SIG-M5 (cell line): ENCODE measurements around the gene DOCK4.

ENCODE experiments used
- DNase-seq: peaks from one replicate; lab custom pipeline; 2025; lab: John Stamatoyannopoulos, UW

DOCK4 gene

DNA sequence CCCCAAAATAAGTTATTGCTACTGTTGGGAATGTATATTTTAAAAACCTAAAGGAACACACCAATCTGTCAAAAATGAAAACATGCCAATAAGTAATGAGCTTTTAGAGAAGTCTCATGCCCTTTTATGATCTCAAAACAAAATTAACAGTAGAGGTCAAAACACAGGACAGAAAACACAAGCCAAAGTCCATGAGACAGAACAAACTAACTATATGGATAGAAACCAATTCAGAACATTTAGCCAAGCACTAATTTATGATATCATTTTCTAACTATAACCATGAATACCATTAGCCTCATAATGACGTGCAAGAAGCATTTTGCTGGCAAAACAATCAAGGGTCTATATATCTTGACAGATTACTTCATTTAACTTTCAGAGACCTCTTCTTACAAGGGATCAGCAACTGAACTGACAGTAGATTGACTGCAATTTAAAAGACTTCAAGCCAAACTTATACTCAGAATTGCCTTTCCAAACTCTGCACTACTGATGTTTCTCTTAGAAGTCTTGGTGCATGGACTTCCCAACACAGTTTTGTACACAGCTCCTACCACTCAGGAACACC is 200.9 kb downstream of the DOCK4 start:
- DNase-seq, result no peak

DNA sequence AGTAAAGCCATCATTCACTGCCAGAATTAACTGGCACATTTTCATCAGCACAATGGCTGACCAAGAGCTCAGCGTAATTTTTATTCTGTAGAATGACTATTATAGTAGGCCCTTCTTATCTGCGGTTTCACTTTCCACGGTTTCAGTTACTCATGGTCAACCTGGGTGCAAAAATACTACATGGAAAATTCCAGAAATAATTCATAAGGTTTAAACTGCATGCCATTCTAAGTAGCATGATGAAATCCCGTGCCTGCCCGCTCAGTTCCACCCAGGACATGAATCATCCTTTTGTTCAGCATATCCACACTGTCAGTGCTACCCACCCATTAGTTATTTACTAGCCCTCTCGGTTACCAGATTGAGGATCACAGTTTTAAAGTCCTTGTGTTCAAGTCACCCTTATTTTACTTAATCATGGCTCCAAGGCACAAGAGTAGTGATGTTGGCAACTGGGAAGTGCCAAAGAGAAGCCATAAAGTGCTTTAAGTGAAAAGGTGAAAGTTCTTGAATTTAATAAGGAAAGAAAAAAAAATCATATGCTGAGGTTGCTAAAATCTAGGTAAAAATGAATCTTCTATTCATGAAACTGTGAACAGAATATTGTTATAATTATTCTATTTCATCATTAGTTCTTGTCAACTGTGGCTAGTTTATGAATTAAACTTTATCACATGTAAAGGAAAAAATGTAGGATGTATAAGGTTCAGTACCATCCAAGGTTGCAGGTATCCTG is 204.9 kb downstream of the DOCK4 start:
- DNase-seq, result no peak

DNA sequence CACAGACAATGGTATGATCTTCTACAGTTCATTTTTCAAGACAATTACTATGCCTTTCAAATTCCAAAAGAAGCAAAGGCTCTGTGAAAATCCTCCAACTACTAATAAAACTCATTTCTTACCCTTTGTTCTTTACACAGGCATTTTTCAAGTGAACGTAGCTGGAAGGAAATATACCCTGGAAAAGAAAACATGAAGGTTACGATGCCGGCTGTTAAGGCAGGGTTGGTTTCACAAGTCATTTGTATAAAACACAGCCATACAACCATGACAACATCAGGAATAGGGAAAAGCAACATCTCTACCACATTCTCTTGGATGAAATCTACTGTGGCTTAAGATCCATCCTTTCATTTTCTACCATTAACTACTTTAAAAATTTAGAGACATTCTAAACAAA is 207.9 kb downstream of the DOCK4 start:
- DNase-seq, result no peak

DNA sequence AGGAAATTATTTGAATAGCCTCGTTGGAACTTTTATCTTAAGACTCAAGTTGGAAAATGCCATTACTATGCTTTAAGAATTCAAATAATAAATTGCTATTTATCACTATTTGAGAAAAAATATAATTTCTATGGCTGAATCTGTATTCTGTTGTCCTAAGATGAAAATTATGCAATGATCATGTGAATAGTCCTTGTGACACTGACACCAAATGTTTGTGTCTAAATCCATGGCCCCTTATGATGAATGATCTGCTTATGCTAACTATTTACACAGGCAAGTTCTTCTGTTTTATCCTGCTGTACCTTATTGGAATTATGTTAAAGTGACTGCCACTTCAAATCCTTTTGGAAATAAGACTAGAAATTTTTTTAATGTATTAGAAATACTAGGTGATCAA is 208.7 kb downstream of the DOCK4 start:
- DNase-seq, result no peak

DNA sequence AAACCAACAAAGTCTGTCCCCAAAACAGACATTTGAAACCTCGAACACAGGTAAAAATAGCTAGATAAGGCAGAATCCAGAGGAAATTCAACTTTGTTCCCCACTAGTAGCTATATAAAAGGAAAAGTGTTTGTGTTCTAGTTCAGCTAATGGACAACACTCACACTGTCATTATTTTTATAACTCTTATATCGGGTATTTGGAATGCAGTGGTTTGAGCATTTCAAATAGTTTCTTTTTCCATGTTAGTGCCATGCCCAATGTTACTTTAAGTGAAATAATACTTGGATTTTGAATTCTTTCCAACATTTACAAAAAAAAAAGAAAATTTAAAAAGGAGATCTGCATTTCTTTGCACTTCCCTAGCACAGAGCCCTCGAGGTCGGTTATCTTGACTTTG is 213.6 kb downstream of the DOCK4 start:
- DNase-seq, result no peak

DNA sequence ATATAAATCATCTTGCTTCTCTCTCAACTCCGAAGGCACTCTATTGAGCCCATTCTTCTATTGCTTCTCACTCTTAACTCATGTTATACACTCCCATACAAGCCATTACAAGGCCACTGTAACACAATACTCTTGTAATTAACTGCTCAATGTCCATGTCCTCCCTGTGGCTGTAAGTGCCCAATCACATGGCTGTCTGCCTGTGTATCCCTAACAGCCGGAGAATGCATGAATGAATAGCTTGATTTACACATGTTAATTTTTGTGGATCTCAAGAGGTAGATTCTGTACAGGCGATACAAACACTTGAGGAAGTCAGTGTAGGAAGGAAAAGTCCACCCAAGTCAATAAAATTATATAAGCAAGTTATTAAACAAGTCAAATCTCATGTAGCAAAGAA is 215.6 kb downstream of the DOCK4 start:
- DNase-seq, result no peak

DNA sequence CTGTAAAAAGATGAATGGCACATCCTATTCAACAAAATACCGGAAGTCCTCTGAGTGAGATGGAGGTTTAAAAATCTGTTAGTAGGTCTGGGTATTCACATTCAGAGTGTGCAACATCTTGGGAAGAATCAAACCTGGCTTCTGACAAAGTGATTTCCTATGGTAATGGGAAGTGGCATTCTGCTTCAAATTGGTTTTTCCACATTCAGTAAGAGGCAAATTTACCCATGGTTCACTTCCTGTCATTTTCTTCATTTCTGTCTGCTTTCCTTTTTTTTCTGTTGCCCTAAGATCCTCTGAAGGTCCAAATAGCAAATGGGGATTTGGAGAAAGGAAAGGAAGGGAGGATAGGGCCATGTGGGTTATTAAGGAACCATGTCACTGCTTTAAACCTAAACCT is 218.3 kb downstream of the DOCK4 start:
- no peak for DNase-seq

DNA sequence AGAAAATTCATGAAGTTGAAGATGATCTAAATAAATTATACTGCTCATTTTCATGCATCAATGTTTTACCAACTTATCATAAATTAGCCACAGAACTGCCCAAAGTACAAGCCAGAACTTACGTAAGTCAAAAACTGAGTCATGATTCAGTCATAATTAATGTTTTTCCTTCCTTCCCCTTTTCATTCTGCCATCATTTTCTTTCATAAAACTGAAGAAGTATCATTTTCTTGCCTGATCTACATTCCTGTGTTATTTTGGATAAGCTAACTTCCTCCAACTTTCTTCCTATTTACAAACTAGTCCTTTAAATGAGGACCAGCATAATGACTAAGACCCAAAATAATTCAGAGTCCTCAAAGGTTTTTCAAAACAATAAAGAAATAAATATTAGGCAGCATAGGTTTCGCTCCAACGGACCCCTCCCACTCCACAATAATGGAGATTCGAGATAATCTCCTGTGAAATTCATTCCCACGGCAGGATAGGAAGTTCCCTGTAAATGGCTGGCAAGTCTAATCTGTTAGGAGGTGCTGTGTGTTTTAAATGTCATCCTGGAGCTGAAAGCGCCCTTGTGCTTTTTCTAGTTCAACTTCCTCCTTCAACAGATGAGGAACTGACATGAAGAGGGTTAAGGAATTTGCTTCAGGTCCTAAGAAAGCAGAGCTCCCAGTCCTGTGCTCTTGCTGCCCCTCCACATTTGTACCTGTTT is 218.9 kb downstream of the DOCK4 start:
- peak; percentile 27 for DNase-seq

DNA sequence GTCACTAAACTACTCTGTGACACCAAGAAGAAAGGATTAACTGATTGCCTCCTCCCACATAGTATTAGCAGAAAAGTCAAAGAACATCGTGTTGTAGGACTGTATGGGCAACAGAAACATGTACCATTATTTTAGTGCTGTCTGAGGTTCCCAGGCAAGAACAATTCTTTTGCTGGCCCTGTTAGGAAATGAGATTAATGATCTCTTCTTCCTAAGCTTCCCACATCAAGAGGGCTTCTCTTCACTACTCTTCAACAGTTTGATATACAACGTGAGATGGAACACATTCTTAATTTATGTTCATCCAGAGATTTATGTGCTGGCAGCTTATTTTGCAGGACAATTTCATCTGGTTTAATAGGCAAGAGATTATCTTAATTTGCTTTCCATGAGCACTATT is 219.6 kb downstream of the DOCK4 start:
- DNase-seq, result no peak

DNA sequence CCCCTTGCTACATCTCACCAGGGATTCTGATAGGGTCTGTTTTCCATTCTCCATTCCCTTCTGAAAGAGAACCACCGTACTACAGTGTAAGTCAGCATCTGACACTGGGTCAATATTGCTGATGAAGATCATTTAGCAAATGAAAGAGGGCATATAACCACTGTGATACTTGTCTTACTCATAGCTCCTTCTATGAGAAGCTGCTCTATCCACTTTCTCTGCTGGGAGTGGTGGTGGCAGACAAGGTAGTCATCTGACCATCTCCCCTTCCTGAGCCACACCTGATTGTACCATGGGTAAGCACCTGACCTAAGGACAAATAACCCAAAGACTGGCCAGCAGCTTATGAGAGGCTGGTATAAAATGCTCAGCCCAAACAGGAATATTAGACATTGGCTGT is 220.4 kb downstream of the DOCK4 start:
- DNase-seq, result no peak

DNA sequence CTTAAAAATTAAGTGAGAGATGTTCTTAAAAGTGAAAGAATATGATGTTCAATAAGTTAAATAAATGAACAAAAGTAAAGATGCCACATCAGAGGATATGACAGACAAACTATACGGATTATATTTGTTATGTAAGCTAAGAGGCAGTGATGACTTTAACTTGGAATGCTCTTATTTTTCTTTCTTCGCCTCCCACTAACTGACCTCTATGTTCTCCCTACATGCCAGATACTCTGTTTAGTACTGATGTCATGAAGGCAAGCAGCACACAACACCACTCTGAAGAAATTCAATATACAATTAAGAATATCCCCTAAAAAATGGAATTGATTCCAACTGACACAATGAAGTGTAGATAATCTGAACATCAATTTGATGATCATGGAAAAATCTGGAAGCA is 223.4 kb downstream of the DOCK4 start:
- no peak for DNase-seq

DNA sequence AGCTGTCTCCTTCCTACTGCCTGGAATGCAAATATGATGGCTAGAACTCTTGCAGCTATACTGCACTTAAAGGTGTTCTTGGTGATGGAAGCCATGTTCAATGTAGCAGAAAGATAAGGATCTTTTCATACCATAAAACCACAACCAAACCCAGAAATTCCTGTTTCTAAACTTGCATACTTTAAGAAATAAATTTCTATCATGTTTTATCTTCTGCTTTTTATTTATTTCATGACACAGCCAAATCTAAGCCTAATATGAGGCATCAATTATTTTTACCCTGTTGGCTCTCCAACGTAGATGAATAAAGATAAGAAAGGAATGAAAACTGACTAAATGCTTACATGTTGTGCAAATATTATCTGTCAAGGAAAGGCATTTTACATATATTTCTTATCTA is 224.1 kb downstream of the DOCK4 start:
- DNase-seq, result no peak

DNA sequence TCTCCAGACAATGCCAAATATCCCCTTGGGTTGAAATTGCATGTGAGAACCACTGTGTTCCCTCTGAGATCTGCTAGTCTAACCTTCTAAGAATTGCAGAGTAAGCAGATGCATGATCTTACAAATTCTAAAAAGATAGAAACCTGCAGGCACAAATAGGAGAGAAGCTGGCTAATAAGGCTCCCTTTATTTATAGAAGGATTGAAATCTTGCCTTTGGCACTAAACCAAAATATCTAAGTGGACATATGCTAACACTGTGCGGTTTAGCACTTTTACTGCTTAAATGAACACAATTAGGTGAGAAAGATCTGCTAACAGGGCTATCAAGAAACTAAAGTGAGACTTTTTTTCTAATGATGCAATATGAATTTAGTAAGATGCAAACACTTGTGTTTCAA is 225.5 kb downstream of the DOCK4 start:
- DNase-seq, result no peak

DNA sequence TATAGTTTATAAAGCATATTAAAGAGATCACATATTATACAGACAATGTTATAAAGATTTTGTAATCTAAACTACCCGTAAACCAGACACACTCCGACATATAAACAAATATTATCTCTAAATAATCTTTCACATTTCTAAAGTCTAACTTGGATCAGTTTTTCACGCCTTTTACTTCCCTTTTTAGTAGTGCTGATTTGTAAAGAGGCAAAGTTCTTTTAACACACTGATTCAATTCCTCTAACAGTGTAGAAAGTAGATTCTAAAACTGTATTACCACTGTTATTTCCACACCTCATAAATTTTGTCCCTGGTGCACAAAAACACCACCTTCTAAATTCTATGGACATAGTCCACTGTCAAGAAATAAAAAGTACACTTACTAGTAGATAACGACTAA is 230.9 kb downstream of the DOCK4 start:
- DNase-seq, result no peak

DNA sequence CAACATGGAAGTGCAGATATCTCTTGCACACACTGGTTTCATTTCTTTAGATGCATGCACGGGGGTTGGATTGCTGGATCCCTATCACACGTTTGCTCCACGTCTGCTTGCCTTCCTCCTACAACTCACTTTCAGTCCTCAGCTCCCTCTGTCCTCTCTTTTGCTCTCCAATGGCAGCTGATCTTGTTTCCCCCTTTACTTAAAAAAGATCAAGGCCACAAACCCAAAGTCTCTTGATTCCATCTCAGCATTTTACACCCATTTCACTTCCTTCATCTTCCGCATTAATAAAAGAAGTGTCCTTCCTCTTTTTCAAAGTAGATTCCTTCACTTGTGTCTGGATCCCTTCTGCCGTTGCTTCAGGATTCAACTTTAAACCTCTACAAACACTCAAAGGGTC is 245.2 kb downstream of the DOCK4 start:
- no peak for DNase-seq

DNA sequence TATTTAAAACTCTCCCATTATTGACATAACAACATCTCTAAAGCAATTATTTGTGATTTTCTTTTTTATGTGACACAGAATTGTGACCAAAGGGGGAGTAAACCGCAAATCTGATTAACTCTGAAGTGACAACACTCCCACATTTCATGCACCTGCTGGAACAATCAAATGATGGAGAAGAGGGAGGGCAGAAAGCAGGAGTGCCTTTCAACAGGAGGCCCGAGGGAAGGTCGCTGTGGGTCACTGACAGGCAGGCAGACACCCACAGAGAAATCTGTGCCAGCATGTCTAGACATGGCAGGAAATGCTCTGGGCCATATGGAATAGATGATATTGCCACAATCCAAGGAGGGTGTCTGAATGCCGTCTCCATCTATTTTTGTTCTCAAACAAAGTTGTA is 247.3 kb downstream of the DOCK4 start:
- no peak for DNase-seq

DNA sequence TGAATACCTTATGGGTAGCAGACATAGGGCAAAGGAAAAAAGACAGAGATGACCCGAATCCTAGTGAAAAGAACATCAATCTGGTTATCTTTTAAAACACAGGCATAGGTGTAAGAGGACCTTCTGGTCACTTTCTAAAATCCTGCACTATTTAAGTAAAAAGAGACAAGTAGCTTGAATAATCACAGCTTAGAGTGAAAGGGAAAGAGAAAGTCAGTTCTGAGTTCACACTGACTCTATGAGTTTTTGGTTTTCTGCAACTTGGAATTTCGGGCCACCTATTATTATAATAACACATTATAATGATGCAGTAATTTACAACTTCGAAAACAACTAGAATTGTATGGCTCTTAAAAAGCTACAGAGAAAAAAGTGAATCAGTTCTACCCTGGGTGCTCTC is 247.8 kb downstream of the DOCK4 start:
- no peak for DNase-seq

DNA sequence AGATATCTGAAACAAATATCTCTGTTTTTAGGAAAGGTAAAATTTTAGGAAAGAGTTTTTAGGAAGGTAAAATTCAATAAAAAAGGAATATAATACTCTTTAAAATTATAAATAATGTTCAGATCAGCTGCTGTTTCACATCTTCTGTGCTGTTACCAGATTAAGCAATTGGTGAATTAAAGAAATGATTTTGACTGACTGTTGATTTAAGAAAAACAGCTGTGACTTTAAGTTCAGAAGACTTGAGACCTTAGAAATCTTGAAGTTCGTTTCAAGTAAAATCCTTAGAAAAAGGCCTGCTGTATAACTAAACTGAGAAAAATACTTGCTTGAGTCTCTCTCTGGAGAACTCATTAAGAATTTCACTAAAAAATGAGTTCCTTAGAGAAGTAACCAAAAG is 250.6 kb downstream of the DOCK4 start:
- DNase-seq, result no peak

DNA sequence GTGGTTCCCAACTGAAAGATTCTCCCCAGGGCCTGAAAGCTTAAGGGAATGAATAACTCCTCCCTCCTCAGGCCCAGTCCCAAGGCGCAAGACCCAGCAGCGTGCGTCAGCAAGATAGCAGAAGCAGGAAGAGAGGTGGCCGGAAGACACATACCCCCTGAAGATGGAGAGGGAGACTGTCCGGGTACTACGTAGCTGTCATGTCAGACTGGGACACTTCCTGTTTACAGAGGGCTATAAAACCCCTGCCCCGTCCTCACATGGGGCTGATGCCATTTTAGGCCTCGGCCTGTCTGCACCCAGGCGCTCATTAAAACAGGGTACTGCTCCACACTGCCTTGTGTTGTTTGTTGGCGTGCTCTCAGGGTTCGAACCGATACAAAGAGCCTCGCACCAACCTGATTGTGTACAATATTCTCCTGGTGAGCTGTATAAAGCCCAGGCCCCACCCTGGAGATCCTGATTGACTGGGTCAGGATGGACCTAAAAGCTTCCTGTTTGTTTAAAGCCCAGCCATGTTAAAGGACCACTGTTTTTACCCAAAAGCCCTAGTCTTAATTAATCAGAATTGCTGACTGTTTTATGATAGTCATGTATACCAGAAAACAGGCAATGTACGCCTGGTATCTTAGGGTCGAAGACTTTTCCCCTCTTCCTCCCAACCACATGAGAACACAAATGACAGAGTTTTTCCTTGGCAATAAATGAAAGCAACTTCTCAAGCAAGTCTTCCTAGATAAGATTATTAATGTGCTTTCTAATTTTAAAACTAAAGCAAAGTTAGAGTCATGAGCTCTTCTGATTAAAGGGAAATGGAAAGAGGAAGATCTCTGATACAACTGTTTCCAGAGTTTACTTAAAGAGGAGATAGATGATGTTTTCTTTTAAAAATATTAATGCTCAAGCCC is 251.5 kb downstream of the DOCK4 start:
- no peak for DNase-seq

DNA sequence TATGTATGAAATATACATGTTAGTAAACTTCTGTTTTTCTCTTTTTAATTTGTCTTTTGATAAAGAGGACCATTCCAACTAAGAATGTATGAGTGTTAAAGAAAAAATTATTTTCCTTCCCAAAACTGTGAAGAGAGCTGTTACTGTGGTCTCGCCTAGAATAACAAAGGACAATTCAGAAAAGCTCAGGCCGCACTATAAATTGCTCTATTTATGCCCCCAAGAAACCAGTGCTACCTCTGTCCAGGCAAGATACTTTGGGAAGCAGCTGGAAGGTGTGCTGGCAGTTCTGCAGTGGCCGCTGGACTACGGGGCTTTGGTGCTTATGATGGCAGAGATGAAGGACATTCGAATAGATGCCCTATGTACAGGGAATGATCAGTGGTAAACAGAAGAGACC is 252.1 kb downstream of the DOCK4 start:
- DNase-seq, result no peak

DNA sequence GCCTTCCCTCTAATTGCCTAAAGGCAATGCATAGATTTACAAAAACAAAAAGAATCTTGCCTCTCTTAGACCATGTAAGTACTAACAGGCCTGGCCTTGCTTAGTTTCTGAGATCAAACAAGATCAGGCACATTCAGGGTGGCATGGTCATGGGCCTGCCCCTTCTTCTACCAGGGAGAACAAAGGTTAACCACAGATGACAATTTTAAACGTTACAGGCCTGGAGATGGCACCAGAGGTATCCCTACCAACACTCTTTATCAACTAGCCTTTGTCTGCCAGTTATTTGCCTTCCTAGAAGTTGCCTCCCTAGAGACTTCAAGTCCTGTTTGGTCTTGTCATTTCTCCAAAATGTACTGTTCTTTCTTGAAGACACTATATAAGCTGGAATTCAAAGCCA is 252.6 kb downstream of the DOCK4 start:
- no peak for DNase-seq

DNA sequence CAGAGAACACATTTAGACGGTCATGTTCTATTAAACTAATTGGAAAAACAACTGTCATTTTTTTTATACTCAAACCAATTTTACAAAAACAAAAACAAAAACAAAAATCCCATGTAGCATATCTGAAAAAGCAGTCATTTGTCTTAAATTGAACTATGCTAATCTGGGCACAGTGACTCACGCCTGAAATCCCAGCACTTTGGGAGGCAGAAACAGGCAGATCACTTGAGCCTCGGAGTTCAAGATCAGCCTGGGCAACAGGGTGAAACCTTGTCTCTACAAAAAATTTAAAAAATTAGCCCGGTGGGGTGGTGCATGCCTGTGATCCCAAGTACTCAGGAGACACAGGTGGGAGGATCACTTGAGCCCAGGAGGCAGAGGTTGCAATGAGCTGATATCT is 253.4 kb downstream of the DOCK4 start:
- DNase-seq, result no peak

DNA sequence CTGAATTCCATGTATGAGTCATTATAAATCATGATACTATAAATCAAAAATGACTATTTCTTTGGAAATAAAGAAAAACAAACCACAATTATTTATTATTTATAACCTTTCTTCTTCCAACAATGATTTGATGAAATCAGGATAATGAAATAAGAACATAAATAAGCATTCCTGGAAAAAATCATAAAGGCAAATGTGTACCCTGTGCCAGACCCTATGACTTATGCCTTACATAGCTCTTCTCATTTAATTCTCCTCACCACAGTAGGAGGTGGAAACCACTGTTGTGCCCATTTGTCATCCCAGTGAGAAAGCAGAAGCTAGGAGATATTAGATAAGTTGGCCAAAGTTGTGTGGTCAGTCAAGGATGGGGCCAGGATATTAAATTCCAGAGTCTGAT is 255.1 kb downstream of the DOCK4 start:
- no peak for DNase-seq
